OCI-LY7 (cell line): ENCODE measurements around the gene ADAM23. TPM values are rescaled to one million over a fixed set of nuclear protein-coding genes. Genes with fewer than 3 reads are reported as not detected.

Experiments used
- BruUV-seq: library from RNA; stranded (reverse); fragments of 400-500 nt; replicated peaks from 2 replicates; lab custom pipeline; 2021; lab: Mats Ljungman, UMichigan
- CTCF ChIA-PET: fragments of 300-600 bp; sonication (Branson Sonifier 250); formaldehyde crosslinking; loops from one replicate; lab custom pipeline; 2022; ENCODE audit warnings: antibody characterized with exemption; ENCODE audit not compliant: unreplicated experiment; lab: Charles Lee
- POLR2A ChIA-PET: fragments of 300-600 bp; sonication (Branson Sonifier 250); formaldehyde crosslinking; loops from one replicate; lab custom pipeline; 2022; ENCODE audit warnings: antibody characterized with exemption; lab: Charles Lee
- DNase-seq: peaks from one replicate; pipeline ENCODE4 v3.0.0-alpha.2; 2015; ENCODE audit warnings: low spot score
- H2AFZ ChIP-seq: fragments of 200-600 bp; sonication (generic), shearing (Covaris generic); 2 replicates; pipeline ENCODE4 v1.6.1; 2014; ENCODE audit warnings: mild to moderate bottlenecking, antibody characterized with exemption, low read length, moderate library complexity
- H3K27ac ChIP-seq: fragments of 200-600 bp; sonication (generic); 2 replicates; pipeline ENCODE4 v1.5.1; 2014; ENCODE audit warnings: mixed run types, low read depth, mild to moderate bottlenecking, moderate library complexity, low read length, inconsistent platforms; ENCODE audit not compliant: poor library complexity, severe bottlenecking
- H3K36me3 ChIP-seq: fragments of 200-600 bp; sonication (generic); 2 replicates; pipeline ENCODE4 v1.6.1; 2014; ENCODE audit warnings: mild to moderate bottlenecking, antibody characterized with exemption, low read length, moderate library complexity, mixed read lengths; ENCODE audit not compliant: insufficient read depth
- H3K4me1 ChIP-seq: fragments of 200-600 bp; sonication (generic); 2 replicates; pipeline ENCODE4 v1.5.1; 2014; ENCODE audit warnings: mild to moderate bottlenecking, low read length; ENCODE audit not compliant: insufficient read depth, poor library complexity, severe bottlenecking
- H3K4me2 ChIP-seq: fragments of 200-600 bp; sonication (generic); 2 replicates; pipeline ENCODE4 v1.6.1; 2014; ENCODE audit warnings: mild to moderate bottlenecking, low read length
- H3K4me3 ChIP-seq: fragments of 200-600 bp; sonication (generic); 2 replicates; pipeline ENCODE4 v1.5.1; 2014; ENCODE audit warnings: mild to moderate bottlenecking, low read depth, low read length; ENCODE audit not compliant: poor library complexity, severe bottlenecking
- H3K79me2 ChIP-seq: fragments of 200-600 bp; sonication (generic); 2 replicates; pipeline ENCODE4 v1.6.1; 2016; ENCODE audit warnings: low read depth, mild to moderate bottlenecking, low read length, moderate library complexity, mixed read lengths; ENCODE audit not compliant: insufficient read depth
- H3K9me2 ChIP-seq: fragments of 200-600 bp; sonication (generic); 2 replicates; pipeline ENCODE4 v1.6.1; 2016; ENCODE audit warnings: mild to moderate bottlenecking, low read length, mixed read lengths; ENCODE audit not compliant: insufficient read depth
- H3K9me3 ChIP-seq: fragments of 200-600 bp; sonication (generic); 2 replicates; pipeline ENCODE4 v1.6.1; 2014; ENCODE audit warnings: mild to moderate bottlenecking, mixed run types, low read length, mixed read lengths
- H4K20me1 ChIP-seq: fragments of 200-600 bp; sonication (generic); 2 replicates; pipeline ENCODE4 v1.6.1; 2014; ENCODE audit warnings: mild to moderate bottlenecking, antibody characterized with exemption, low read length, moderate library complexity, mixed read lengths; ENCODE audit not compliant: insufficient read depth
- EZH2phosphoT487 ChIP-seq: fragments of 200-600 bp; sonication (generic); IDR thresholded peaks from 2 replicates; pipeline ENCODE4 v1.6.1; 2018; ENCODE audit warnings: low read depth, borderline replicate concordance, mild to moderate bottlenecking, mixed run types, antibody characterized with exemption, low read length, moderate library complexity, mixed read lengths
- intact Hi-C: fragments of 100-400 bp; cut with micrococcal nuclease; formaldehyde crosslinking; loops from one replicate; pipeline ENCODE4 v1.10.0; 2022; ENCODE audit not compliant: unreplicated experiment
- total RNA-seq, 2 experiments: library from RNA; depleted of rRNA in 1 of 2; stranded (reverse); fragments of >200 nt in 1 of 2; shearing (Covaris generic) in 1 of 2; gene quantifications; 2 replicates each; pipeline ENCODE4 v1.2.3, GENCODE V29; 2014 to 2022
- TF ChIP-seq, protein P1 (sequence below): fragments of 200-600 bp; sonication (generic); conservative IDR thresholded peaks from 2 replicates; pipeline ENCODE4 v1.5.1; 2014; ENCODE audit warnings: mild to moderate bottlenecking, antibody characterized with exemption, low read length, moderate library complexity, mixed read lengths

The ADAM23 gene
- total RNA-seq, 2 experiments from 2014 or later = 0.53 TPM; not detected in 1

DNA sequence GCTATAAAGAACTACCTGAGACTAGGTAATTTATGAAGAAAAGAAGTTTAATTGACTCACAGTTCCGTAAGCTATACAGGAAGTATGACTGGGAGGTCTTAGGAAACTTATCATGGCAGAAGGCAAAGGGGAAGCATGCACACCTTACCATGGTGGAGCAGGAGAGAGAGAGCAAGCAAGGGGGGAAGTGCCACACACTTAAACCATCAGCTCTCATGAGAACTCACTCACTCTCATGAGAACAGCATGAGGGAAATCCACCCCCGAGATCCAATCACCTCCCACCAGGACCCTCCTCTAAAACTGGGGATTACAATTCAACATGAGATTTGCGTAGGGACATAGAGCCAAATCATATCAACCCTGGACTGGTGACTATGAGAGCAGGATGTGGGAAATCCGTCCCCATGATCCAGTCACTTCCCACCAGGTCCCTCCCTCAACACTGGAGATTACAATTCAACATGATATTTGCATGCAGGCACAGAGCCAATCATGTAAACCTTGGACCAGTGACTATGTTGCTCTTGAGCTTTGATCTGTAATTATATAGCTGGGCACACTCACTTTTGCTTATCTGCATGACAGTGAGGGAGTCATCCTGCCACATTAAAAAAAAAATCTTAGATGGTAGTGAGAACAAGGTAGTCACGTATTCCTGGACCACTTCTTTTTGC, 12.9 kb downstream of the ADAM23 start:
- Histone ChIP-seq H4K20me1 (no peaks in the 10 kb centered on the region), H3K4me1 (no peaks in the 10 kb centered on the region), H3K4me2 (no peak overlapping the region), H3K36me3 (no peaks in the 10 kb centered on the region), H3K79me2 (no peaks in the 10 kb centered on the region), H3K9me2 (no peaks in the 10 kb centered on the region), H2AFZ (no peak overlapping the region), H3K27ac (no peak overlapping the region), H3K4me3 (no peak overlapping the region), H3K9me3 (no peaks in the 10 kb centered on the region)
- intact Hi-C loops = no loop called here
- no TSS peak for BruUV-seq
- CTCF ChIA-PET = no interaction called here
- TF ChIP-seq EZH2phosphoT487 = no peak
- TF ChIP-seq, protein P1, sequence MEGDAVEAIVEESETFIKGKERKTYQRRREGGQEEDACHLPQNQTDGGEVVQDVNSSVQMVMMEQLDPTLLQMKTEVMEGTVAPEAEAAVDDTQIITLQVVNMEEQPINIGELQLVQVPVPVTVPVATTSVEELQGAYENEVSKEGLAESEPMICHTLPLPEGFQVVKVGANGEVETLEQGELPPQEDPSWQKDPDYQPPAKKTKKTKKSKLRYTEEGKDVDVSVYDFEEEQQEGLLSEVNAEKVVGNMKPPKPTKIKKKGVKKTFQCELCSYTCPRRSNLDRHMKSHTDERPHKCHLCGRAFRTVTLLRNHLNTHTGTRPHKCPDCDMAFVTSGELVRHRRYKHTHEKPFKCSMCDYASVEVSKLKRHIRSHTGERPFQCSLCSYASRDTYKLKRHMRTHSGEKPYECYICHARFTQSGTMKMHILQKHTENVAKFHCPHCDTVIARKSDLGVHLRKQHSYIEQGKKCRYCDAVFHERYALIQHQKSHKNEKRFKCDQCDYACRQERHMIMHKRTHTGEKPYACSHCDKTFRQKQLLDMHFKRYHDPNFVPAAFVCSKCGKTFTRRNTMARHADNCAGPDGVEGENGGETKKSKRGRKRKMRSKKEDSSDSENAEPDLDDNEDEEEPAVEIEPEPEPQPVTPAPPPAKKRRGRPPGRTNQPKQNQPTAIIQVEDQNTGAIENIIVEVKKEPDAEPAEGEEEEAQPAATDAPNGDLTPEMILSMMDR = no peak
- POLR2A ChIA-PET = no interaction called here
- DNase-seq = no peak

- no peaks in the 10 kb centered on the region for H4K20me1 ChIP-seq
- no peaks in the 10 kb centered on the region for H3K9me2 ChIP-seq
- no peak overlapping the region for H3K27ac ChIP-seq
- no peaks in the 10 kb centered on the region for H3K36me3 ChIP-seq
- no peaks in the 10 kb centered on the region for H3K79me2 ChIP-seq
- no peak for DNase-seq
- POLR2A ChIA-PET = no interaction called here
- CTCF ChIA-PET = no interaction called here
- no peak overlapping the region for H2AFZ ChIP-seq
- TF ChIP-seq, protein P1 = no peak
- no peak overlapping the region for H3K4me3 ChIP-seq
- H3K4me2 ChIP-seq = no peak overlapping the region
- intact Hi-C loops = no loop called here
- BruUV-seq = no TSS peak
- H3K9me3 ChIP-seq = no peaks in the 10 kb centered on the region
- H3K4me1 ChIP-seq = no peaks in the 10 kb centered on the region
These were observed 13.9 kb downstream of the ADAM23 start for GRCh38 chr2:206457188-206457634.

- Histone ChIP-seq H3K4me2 (no peak overlapping the region), H3K79me2 (no peaks in the 10 kb centered on the region), H4K20me1 (no peaks in the 10 kb centered on the region), H3K27ac (no peak overlapping the region), H2AFZ (no peak overlapping the region), H3K36me3 (no peaks in the 10 kb centered on the region), H3K9me2 (no peaks in the 10 kb centered on the region), H3K4me3 (no peak overlapping the region), H3K9me3 (no peaks in the 10 kb centered on the region), H3K4me1 (no peaks in the 10 kb centered on the region)
- DNase-seq = no peak
- intact Hi-C loops = no loop called here
- ChIA-PET CTCF (no interaction called here), POLR2A (no interaction called here)
- TF ChIP-seq, protein P1 = no peak
- TF ChIP-seq EZH2phosphoT487 = no peak
- BruUV-seq = no TSS peak
These were observed 19.0 kb downstream of the ADAM23 start for GRCh38 chr2:206462240-206462854.
